Left ventricle myocardium inferior (tissue), 1 donor: ENCODE measurements around the gene NSF. TPM values are rescaled to one million over a fixed set of nuclear protein-coding genes. Genes with fewer than 3 reads are reported as not detected.

Source experiments
- DNase-seq: peaks from one replicate; pipeline ENCODE4 v3.0.0-alpha.2; 2020
- H3K27ac ChIP-seq: fragments of 200-600 bp; replicated peaks from 2 replicates; pipeline ENCODE4 v1.8.0; 2021
- H3K27me3 ChIP-seq: fragments of 200-600 bp; 2 replicates; pipeline ENCODE4 v1.8.0; 2021; ENCODE audit warnings: low read depth
- H3K36me3 ChIP-seq: fragments of 200-600 bp; 2 replicates; pipeline ENCODE4 v1.8.0; 2021
- H3K4me1 ChIP-seq: fragments of 200-600 bp; 2 replicates; pipeline ENCODE4 v1.8.0; 2021
- H3K4me3 ChIP-seq: fragments of 200-600 bp; 2 replicates; pipeline ENCODE4 v1.8.0; 2021; ENCODE audit warnings: mild to moderate bottlenecking, moderate library complexity
- H3K9me3 ChIP-seq: fragments of 200-600 bp; replicated peaks from 2 replicates; pipeline ENCODE4 v1.8.0; 2021
- CTCF ChIP-seq: fragments of 200-600 bp; IDR thresholded peaks from 2 replicates; pipeline ENCODE4 v1.8.0; 2021; ENCODE audit warnings: antibody characterized with exemption, mild to moderate bottlenecking, borderline replicate concordance
- intact Hi-C: fragments of 100-400 bp; cut with micrococcal nuclease; formaldehyde crosslinking; loops from one replicate; pipeline ENCODE4 v1.11.0; 2022
- total RNA-seq: library from RNA; stranded (reverse); fragmentation: NEBNext Ultra II Directional; extraction: Animal tissue kit (Norgen Biotek cat#: 25700); gene quantifications from one replicate; pipeline ENCODE4 v1.2.1, GENCODE V29; 2021
- donor health status: DM: no; HTN: yes; CAD: no; lungs with severe emphysema.

Gene NSF
- total RNA-seq, 1 donor from 2014 or later, result 29.0 TPM

DNA sequence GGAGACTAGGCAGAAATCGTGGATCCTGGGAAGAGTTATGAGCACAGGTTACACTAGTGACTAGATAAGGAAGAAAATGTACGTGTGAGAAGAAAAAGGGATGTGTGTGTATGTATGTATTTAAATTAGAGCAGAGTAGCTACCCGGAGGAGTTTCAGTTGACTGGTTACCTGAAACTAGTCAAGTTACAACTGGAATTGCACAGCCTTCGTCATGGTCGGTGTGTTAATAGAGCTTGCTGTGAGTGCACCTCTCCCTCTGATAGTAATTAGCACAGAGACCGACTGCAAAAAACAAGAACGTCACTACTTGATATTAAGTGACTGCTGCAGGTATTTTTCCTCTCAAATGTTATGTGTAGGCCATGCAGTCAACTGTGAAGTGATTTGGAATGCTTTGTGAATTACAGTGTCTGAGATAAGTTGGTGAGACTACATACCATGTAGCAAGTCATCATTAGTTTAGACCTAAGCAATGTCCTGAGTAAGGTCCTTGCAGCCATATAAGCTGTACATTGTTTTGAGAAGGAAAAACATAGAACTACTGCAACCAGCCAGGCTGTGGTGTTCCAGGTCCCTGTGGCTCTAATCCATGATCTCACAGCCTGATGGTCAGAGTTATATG, 132.3 kb downstream of the NSF start:
- no peak overlapping the region for H3K4me3 ChIP-seq
- H3K27ac ChIP-seq, result no peak overlapping the region
- H3K4me1 ChIP-seq, result peaks cover 13% of the 10 kb centered on the region
- H3K9me3 ChIP-seq, result no peaks in the 10 kb centered on the region
- peaks cover 19% of the 10 kb centered on the region for H3K36me3 ChIP-seq
- H3K27me3 ChIP-seq, result no peaks in the 10 kb centered on the region
- no peak for TF ChIP-seq CTCF
- DNase-seq, result no peak
- intact Hi-C loops, result no loop called here

GRCh38 chr17:46726206-46726605, 135.7 kb downstream of the NSF start:
- Histone ChIP-seq H3K9me3 (no peaks in the 10 kb centered on the region), H3K36me3 (peaks cover 39% of the 10 kb centered on the region), H3K4me3 (no peak overlapping the region), H3K4me1 (no peaks in the 10 kb centered on the region), H3K27me3 (no peaks in the 10 kb centered on the region), H3K27ac (no peak overlapping the region)
- no peak for DNase-seq
- TF ChIP-seq CTCF, result no peak
- intact Hi-C loops, result no loop called here

- Histone ChIP-seq H3K27me3 (no peaks in the 10 kb centered on the region), H3K9me3 (no peaks in the 10 kb centered on the region), H3K4me3 (no peak overlapping the region), H3K36me3 (peaks cover 41% of the 10 kb centered on the region), H3K27ac (no peak overlapping the region), H3K4me1 (no peaks in the 10 kb centered on the region)
- DNase-seq, result no peak
- intact Hi-C loops, result no loop called here
- no peak for TF ChIP-seq CTCF
These were observed 137.3 kb downstream of the NSF start for GRCh38 chr17:46727572-46728348.

GRCh38 chr17:46730026-46730425, 139.6 kb downstream of the NSF start:
- Histone ChIP-seq H3K9me3 (no peaks in the 10 kb centered on the region), H3K27ac (no peak overlapping the region), H3K4me3 (no peak overlapping the region), H3K4me1 (no peaks in the 10 kb centered on the region), H3K27me3 (no peaks in the 10 kb centered on the region), H3K36me3 (peaks cover 48% of the 10 kb centered on the region)
- intact Hi-C loops, result no loop called here
- no peak for TF ChIP-seq CTCF
- no peak for DNase-seq

GRCh38 chr17:46730679-46731078, 140.2 kb downstream of the NSF start:
- Histone ChIP-seq H3K27me3 (no peaks in the 10 kb centered on the region), H3K4me1 (no peaks in the 10 kb centered on the region), H3K4me3 (no peak overlapping the region), H3K27ac (no peak overlapping the region), H3K9me3 (no peaks in the 10 kb centered on the region), H3K36me3 (peaks cover 48% of the 10 kb centered on the region)
- DNase-seq, result no peak
- TF ChIP-seq CTCF, result no peak
- intact Hi-C loops, result no loop called here
